CD4-positive, CD25-positive, alpha-beta regulatory T cell (primary cell): Measurements from ENCODE around the gene CARD18. TPM values are rescaled to one million over a fixed set of nuclear protein-coding genes. Genes with fewer than 3 reads are reported as not detected.
A peak's percentile ranks its signal among the peaks of the same experiment; 100 is the strongest.

Experiments used
- ATAC-seq, 2 donors: fragments of 150-1000 bp; cut with Tn5 transposase; one replicate each; pipeline ENCODE4 v1.10.0; 2021; ENCODE audit warnings: low read depth in 2 of 2, moderate number of reproducible peaks in 2 of 2, moderate library complexity in 1 of 2
- DNase-seq, 3 donors: peaks; one replicate each; pipeline versions ENCODE4 v3.0.0 to v3.0.0-alpha.2; 2012 to 2022; ENCODE audit warnings: mixed read lengths in 1 of 3
- H3K27ac ChIP-seq: one replicate; pipeline ENCODE4 v1.7.0; 2013; ENCODE audit warnings: mild to moderate bottlenecking, low read length; ENCODE audit not compliant: insufficient read depth, poor library complexity, severe bottlenecking
- H3K27me3 ChIP-seq: one replicate; pipeline ENCODE4 v1.7.0; 2013; ENCODE audit warnings: low read length; ENCODE audit not compliant: control insufficient read depth, insufficient read depth
- H3K36me3 ChIP-seq: one replicate; pipeline ENCODE4 v1.7.0; 2013; ENCODE audit warnings: mild to moderate bottlenecking, low read length, moderate library complexity; ENCODE audit not compliant: control insufficient read depth, insufficient read depth
- H3K4me1 ChIP-seq: 2 replicates; pipeline ENCODE4 v1.7.0; 2013; ENCODE audit warnings: mild to moderate bottlenecking, low read length; ENCODE audit not compliant: insufficient read depth, control insufficient read depth, poor library complexity, severe bottlenecking
- H3K4me3 ChIP-seq: one replicate; pipeline ENCODE4 v1.7.0; 2013; ENCODE audit warnings: low read depth, mild to moderate bottlenecking, low read length, moderate library complexity
- H3K9me3 ChIP-seq, 2 experiments: 1 replicate in 1 of 2; 2 replicates in 1 of 2; pipeline ENCODE4 v1.7.0; 2013; ENCODE audit warnings: low read length in 2 of 2, mild to moderate bottlenecking in 1 of 2, moderate library complexity in 1 of 2; ENCODE audit not compliant: control insufficient read depth in 2 of 2
- H3K27ac Mint-ChIP-seq, 3 donors: one replicate each; pipeline ENCODE4 v1.8.0; 2020 to 2022; ENCODE audit warnings: mild to moderate bottlenecking in 3 of 3, mixed read lengths in 3 of 3, moderate library complexity in 2 of 3
- H3K27me3 Mint-ChIP-seq: one replicate; pipeline ENCODE4 v1.8.0; 2022; ENCODE audit warnings: mild to moderate bottlenecking, mixed read lengths
- H3K36me3 Mint-ChIP-seq: one replicate; pipeline ENCODE4 v1.8.0; 2020; ENCODE audit warnings: mixed read lengths
- H3K4me1 Mint-ChIP-seq, 4 donors: one replicate each; pipeline ENCODE4 v1.8.0; 2020 to 2022; ENCODE audit warnings: mixed read lengths in 4 of 4, mild to moderate bottlenecking in 1 of 4
- H3K4me3 Mint-ChIP-seq, 4 donors: one replicate each; pipeline ENCODE4 v1.8.0; 2020 to 2022; ENCODE audit warnings: mild to moderate bottlenecking in 4 of 4, mixed read lengths in 4 of 4, moderate library complexity in 3 of 4
- H3K9me3 Mint-ChIP-seq, 7 donors: one replicate each; pipeline ENCODE4 v1.8.0; 2020 to 2022; ENCODE audit warnings: mixed read lengths in 7 of 7, mild to moderate bottlenecking in 3 of 7, moderate library complexity in 2 of 7
- polyA plus RNA-seq, 4 donors: library from polyadenylated mRNA; unstranded; fragments of 300-500 nt; fragmentation: Illumina TruSeq; gene quantifications; one replicate each; pipeline ENCODE4 v1.2.3, GENCODE V29; 2021
- total RNA-seq: library from RNA; stranded (reverse); gene quantifications from one replicate; pipeline ENCODE4 v1.2.3, GENCODE V29; 2022

Gene CARD18
- total and polyA plus RNA-seq, 5 donors from 2014 or later = not detected

- Mint-ChIP-seq H3K9me3 (peaks cover 3 to 14% (median 6%) of the 10 kb centered on the region in 7 donors), H3K4me1 (no peaks in the 10 kb centered on the region), H3K27me3 (no peaks in the 10 kb centered on the region), H3K27ac (no peak overlapping the region), H3K4me3 (no peak overlapping the region), H3K36me3 (no peaks in the 10 kb centered on the region)
- Histone ChIP-seq H3K9me3 (no peaks in the 10 kb centered on the region), H3K27me3 (no peaks in the 10 kb centered on the region), H3K27ac (no peak overlapping the region), H3K4me3 (no peak overlapping the region), H3K36me3 (no peaks in the 10 kb centered on the region), H3K4me1 (no peaks in the 10 kb centered on the region)
- ATAC-seq (no peak), DNase-seq (no peak)
Measured at GRCh38 chr11:105132716-105133511, 6.7 kb downstream of the CARD18 start.

GRCh38 chr11:105130189-105130813 lies 9.3 kb downstream of the CARD18 start:
- Mint-ChIP-seq H3K4me1 (no peaks in the 10 kb centered on the region), H3K4me3 (no peak overlapping the region), H3K9me3 (peaks cover 1 to 10% (median 5%) of the 10 kb centered on the region in 7 donors), H3K36me3 (no peaks in the 10 kb centered on the region), H3K27me3 (no peaks in the 10 kb centered on the region), H3K27ac (no peak overlapping the region)
- no peak for DNase-seq
- Histone ChIP-seq H3K27ac (no peak overlapping the region), H3K36me3 (no peaks in the 10 kb centered on the region), H3K4me3 (no peak overlapping the region), H3K9me3 (no peaks in the 10 kb centered on the region), H3K27me3 (no peaks in the 10 kb centered on the region), H3K4me1 (no peaks in the 10 kb centered on the region)
- ATAC-seq = no peak

DNA sequence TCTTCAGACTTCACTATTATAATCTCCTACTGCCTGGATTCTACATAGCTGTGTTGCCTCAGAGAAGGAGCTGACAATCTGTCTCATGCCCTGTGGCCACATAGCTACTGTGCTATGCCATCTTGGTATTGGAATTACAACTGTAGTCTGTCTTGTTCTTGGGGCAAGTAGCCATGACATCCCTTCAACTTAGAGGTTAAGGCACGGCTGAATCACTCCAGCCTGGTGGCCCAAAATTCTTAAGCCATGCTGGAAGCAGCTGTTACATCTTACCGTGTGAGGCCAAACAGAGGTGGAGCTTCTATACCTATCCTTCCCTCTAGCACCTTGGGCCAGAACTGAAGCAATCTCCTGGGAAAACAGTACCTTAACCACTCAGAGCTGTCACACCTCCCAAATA lies 14.8 kb downstream of the CARD18 start:
- no peaks in the 10 kb centered on the region for H3K4me1 Mint-ChIP-seq
- DNase-seq (no peak), ATAC-seq (no peak)
- Histone ChIP-seq H3K27me3 (no peaks in the 10 kb centered on the region), H3K9me3 (no peaks in the 10 kb centered on the region), H3K27ac (no peak overlapping the region), H3K4me1 (no peaks in the 10 kb centered on the region), H3K4me3 (no peak overlapping the region), H3K36me3 (no peaks in the 10 kb centered on the region)
- H3K4me3 Mint-ChIP-seq = no peak overlapping the region
- H3K9me3 Mint-ChIP-seq = peaks cover 0 to 6% (median 1%) of the 10 kb centered on the region in 7 donors
- H3K27ac Mint-ChIP-seq = no peak overlapping the region
- no peaks in the 10 kb centered on the region for H3K36me3 Mint-ChIP-seq
- H3K27me3 Mint-ChIP-seq = peaks cover 4% of the 10 kb centered on the region

- no peak overlapping the region for H3K4me3 ChIP-seq
- peaks cover 0 to 6% (median 0%) of the 10 kb centered on the region in 7 donors for H3K9me3 Mint-ChIP-seq
- H3K4me3 Mint-ChIP-seq = no peak overlapping the region
- DNase-seq (no peak), ATAC-seq (no peak)
- no peaks in the 10 kb centered on the region for H3K4me1 ChIP-seq
- no peaks in the 10 kb centered on the region for H3K36me3 ChIP-seq
- H3K4me1 Mint-ChIP-seq = peaks cover 13 to 38% (median 19%) of the 10 kb centered on the region in 4 donors
- H3K27ac Mint-ChIP-seq = no peak overlapping the region
- no peaks in the 10 kb centered on the region for H3K9me3 ChIP-seq
- H3K27me3 ChIP-seq = no peaks in the 10 kb centered on the region
- H3K27ac ChIP-seq = no peak overlapping the region
- H3K36me3 Mint-ChIP-seq = no peaks in the 10 kb centered on the region
- peaks cover 4% of the 10 kb centered on the region for H3K27me3 Mint-ChIP-seq
Measured at GRCh38 chr11:105111145-105111944, 28.2 kb downstream of the CARD18 start.

- Histone ChIP-seq H3K4me1 (no peaks in the 10 kb centered on the region), H3K27ac (no peak overlapping the region), H3K27me3 (no peaks in the 10 kb centered on the region), H3K9me3 (no peaks in the 10 kb centered on the region), H3K4me3 (no peak overlapping the region), H3K36me3 (no peaks in the 10 kb centered on the region)
- peak overlapping the region; percentile 14 to 61 (median 52) for H3K27ac Mint-ChIP-seq
- H3K36me3 Mint-ChIP-seq = no peaks in the 10 kb centered on the region
- ATAC-seq (no peak), DNase-seq (no peak)
- no peak overlapping the region for H3K4me3 Mint-ChIP-seq
- no peaks in the 10 kb centered on the region for H3K27me3 Mint-ChIP-seq
- peaks cover 13 to 38% (median 19%) of the 10 kb centered on the region in 4 donors for H3K4me1 Mint-ChIP-seq
- H3K9me3 Mint-ChIP-seq = peaks cover 0 to 6% (median 0%) of the 10 kb centered on the region in 7 donors
Measured at GRCh38 chr11:105110688-105111030, 28.9 kb downstream of the CARD18 start.

DNA sequence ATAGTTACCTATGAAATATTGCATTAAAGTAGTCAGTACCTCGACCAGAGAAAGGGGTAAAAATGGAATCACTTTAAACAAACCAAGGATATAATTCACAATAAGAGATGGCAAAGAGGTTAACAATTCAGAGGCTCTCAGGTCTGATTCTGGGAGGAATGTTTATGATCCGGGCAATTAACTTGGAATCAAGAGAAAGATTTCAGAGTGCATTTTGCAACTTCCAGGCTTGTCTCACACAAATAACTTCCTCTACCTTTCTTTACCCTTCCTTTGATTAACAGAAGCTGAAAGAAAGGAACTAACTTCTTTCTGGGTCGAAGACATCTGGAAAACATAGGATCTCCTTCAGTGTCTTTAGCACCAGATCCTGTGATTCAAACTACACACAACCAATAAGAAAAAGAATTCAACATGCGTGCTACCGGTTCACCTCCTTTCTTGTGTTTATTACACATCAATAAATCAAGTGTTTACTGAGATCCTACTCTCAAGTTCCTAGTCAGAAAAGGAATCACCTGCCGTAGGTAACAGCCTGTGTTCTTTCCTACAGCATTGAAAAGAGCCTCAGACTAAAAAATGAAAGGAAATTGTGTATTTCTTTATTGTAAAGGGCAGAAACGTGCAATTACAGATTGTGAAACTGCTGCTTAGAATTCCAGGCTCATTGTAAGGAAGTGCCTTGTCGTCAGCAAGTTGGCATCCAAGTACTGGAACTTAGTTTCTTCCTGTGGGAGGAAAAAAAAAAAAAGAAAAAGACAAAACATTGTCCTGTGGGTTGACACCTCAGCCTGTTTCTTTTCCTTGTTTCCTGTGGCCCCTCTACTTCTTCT lies 29.5 kb downstream of the CARD18 start:
- Mint-ChIP-seq H3K4me1 (peaks cover 13 to 38% (median 19%) of the 10 kb centered on the region in 4 donors), H3K9me3 (peaks cover 0 to 6% (median 0%) of the 10 kb centered on the region in 7 donors), H3K4me3 (no peak overlapping the region), H3K27me3 (no peaks in the 10 kb centered on the region), H3K27ac (peak overlapping the region; percentile 14 to 61 (median 52)), H3K36me3 (no peaks in the 10 kb centered on the region)
- Histone ChIP-seq H3K4me1 (no peaks in the 10 kb centered on the region), H3K27ac (no peak overlapping the region), H3K36me3 (no peaks in the 10 kb centered on the region), H3K4me3 (no peak overlapping the region), H3K27me3 (no peaks in the 10 kb centered on the region), H3K9me3 (no peaks in the 10 kb centered on the region)
- no peak for DNase-seq
- no peak for ATAC-seq

GRCh38 chr11:105109321-105109720 lies 30.2 kb downstream of the CARD18 start:
- no peaks in the 10 kb centered on the region for H3K36me3 Mint-ChIP-seq
- H3K9me3 ChIP-seq = no peaks in the 10 kb centered on the region
- peak overlapping the region in 1 of 3 donors; percentile 40 for H3K27ac Mint-ChIP-seq
- no peak overlapping the region for H3K4me3 Mint-ChIP-seq
- H3K4me3 ChIP-seq = no peak overlapping the region
- no peaks in the 10 kb centered on the region for H3K27me3 Mint-ChIP-seq
- peaks cover 0 to 6% (median 0%) of the 10 kb centered on the region in 7 donors for H3K9me3 Mint-ChIP-seq
- H3K27me3 ChIP-seq = no peaks in the 10 kb centered on the region
- ATAC-seq (no peak), DNase-seq (no peak)
- H3K4me1 ChIP-seq = no peaks in the 10 kb centered on the region
- H3K27ac ChIP-seq = no peak overlapping the region
- no peaks in the 10 kb centered on the region for H3K36me3 ChIP-seq
- peaks cover 13 to 38% (median 22%) of the 10 kb centered on the region in 4 donors for H3K4me1 Mint-ChIP-seq
